ENCODE data around the gene SLIT3. TPM values are rescaled to one million over a fixed set of nuclear protein-coding genes. Genes with fewer than 3 reads are reported as not detected.

The SLIT3 gene
- total and polyA plus RNA-seq, 2 donors = 64.7 to 109 TPM

DNA sequence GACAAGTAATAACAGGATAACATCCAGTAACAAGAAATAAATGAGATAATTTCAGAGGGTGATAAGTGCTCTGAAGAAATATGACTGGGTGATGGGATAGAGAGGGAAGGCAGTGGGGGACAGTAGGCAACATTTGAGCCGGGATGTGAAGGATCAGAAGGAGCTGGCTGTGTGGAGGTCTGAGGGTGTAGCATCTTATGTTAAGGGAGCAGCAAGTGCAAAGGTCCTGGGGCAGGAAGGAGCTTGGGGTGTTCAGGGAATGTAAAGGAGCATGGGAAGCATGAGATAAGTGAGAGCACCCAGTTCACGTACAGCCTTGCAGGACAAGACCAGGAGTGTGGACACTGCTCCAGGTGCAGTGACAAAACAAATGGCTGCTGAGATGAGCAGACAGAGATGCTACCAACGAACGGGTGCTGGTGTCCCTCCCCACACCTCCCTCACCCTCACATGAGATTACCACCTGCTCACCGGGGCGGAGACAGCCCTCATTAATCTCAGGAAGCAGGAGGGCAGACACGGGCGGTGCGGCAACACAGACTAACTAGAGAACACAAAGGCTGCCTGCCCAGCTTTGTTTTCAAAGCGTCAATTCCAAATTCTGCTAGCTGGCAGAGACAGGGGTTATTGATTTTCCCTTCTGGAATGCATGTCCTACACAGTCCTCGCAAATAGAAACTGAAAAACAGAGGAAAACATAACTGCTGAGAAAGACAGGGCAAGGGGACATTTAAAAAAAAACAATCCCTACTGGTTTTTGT is 423.6 kb downstream of the SLIT3 start:
- DNase-seq (ENCODE audit: extremely low spot score) = no peak
- WGBS = 68% methylated on average over 11 of the region's 11 CpGs
- H3K4me3 ChIP-seq (ENCODE audit: low read depth, low read length) = no peak overlapping the region

DNA sequence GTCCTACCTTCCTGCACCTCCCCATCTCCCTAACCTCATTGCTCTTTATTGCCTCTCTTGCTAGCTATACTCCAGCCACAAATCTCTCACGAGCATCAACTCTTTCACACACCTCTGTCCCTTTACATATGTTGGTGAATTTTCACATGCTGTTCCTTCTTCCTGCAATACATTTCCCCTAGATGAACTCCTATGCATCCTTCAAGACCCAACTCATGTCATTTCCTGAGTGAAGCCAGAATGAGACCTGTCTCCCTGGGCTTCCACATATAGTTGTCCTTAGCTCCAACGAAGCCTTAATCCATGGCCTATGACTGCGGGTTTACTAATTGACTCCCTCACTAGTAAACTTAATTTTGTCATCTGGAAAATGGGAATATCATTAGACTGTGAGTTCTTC is 424.5 kb downstream of the SLIT3 start:
- Histone ChIP-seq H3K4me1 (ENCODE audit: insufficient read depth) (no peaks in the 10 kb centered on the region), H3K4me3 (ENCODE audit: low read depth, low read length) (no peak overlapping the region), H3K36me3 (ENCODE audit: insufficient read depth) (no peaks in the 10 kb centered on the region), H3K27ac (ENCODE audit: low read depth) (no peak overlapping the region)
- WGBS = 95% methylated on average over 3 of the region's 3 CpGs
- no peak for DNase-seq (ENCODE audit: extremely low spot score)

More for the DNA sequence above, 423.6 kb downstream of the SLIT3 start:
- Histone ChIP-seq H3K4me1 (ENCODE audit: insufficient read depth) (no peaks in the 10 kb centered on the region), H3K36me3 (ENCODE audit: insufficient read depth) (no peaks in the 10 kb centered on the region), H3K27ac (ENCODE audit: low read depth) (no peak overlapping the region)

DNA sequence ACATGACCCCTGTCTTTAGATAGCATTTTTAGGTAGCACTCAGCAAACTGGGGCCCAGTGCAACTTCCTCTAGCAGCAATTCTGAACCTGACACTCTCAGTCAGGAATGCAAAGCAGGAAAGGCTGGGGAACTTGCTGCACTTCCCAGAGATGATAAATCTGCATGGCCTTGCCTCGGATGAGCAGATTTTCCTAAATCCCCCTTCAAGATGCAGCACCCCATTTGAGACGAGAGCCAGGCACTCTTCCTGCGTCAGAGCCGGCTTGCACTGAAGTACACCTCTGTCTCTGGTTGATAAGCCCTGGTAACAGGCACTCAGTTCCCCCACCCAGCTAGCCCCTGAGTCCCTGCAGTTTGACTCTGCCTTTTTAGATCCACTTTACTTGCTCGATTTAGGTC is 425.1 kb downstream of the SLIT3 start:
- Histone ChIP-seq H3K4me1 (ENCODE audit: insufficient read depth) (no peaks in the 10 kb centered on the region), H3K27ac (ENCODE audit: low read depth) (no peak overlapping the region), H3K4me3 (ENCODE audit: low read depth, low read length) (no peak overlapping the region), H3K36me3 (ENCODE audit: insufficient read depth) (no peaks in the 10 kb centered on the region)
- DNase-seq (ENCODE audit: extremely low spot score) = no peak
- 60% methylated on average over 5 of the region's 5 CpGs for WGBS

DNA sequence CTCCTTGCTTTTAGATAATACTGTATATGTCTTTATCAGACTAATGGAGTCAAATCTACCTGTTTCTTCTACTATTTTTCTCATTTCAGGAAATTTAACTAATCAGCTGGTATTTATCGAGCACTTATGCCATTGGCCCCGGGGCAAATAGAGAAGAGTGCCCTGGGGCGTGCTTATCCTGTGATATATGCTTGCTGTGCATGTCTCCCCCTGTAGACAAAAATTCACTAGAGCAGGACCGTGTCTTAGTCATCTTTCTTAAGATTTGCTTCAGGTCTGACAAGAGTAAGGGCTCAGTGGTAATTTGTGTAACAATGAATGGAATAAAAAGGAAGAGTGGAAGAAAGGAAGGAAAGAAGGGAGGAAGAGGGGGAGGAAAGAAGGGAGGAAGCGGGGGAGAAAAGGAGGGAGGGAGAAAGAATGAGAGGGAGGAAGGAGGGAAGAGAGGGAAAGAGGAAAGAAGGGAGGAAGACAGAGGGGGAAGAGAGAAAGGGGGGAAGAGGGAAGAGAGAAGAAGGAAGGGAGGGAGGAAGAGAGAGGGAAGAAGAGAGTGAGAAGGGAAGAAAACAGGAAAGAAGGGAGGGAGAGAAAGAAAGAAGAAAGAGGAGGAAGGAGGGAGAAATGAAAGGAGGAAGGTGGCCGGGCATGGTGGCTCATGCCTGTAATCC is 426.1 kb downstream of the SLIT3 start:
- no peaks in the 10 kb centered on the region for H3K36me3 ChIP-seq (ENCODE audit: insufficient read depth)
- H3K27ac ChIP-seq (ENCODE audit: low read depth) = no peak overlapping the region
- no peak for DNase-seq (ENCODE audit: extremely low spot score)
- H3K4me3 ChIP-seq (ENCODE audit: low read depth, low read length) = no peak overlapping the region
- 73% methylated on average over 6 of the region's 6 CpGs for WGBS
- no peaks in the 10 kb centered on the region for H3K4me1 ChIP-seq (ENCODE audit: insufficient read depth)

- 58% methylated on average over 3 of the region's 3 CpGs for WGBS
Observed at GRCh38 chr5:168872246-168872645, 428.7 kb downstream of the SLIT3 start.

GRCh38 chr5:168870910-168871309 is 430.0 kb downstream of the SLIT3 start:
- Histone ChIP-seq H3K27ac (ENCODE audit: low read depth) (no peak overlapping the region), H3K36me3 (ENCODE audit: insufficient read depth) (no peaks in the 10 kb centered on the region), H3K4me1 (ENCODE audit: insufficient read depth) (no peaks in the 10 kb centered on the region), H3K4me3 (ENCODE audit: low read depth, low read length) (no peak overlapping the region)
- no peak for DNase-seq (ENCODE audit: extremely low spot score)
- WGBS = 83% methylated on average over 9 of the region's 9 CpGs

More at GRCh38 chr5:168872246-168872645, 428.7 kb downstream of the SLIT3 start:
- Histone ChIP-seq H3K4me3 (ENCODE audit: low read depth, low read length) (no peak overlapping the region), H3K4me1 (ENCODE audit: insufficient read depth) (no peaks in the 10 kb centered on the region), H3K27ac (ENCODE audit: low read depth) (no peak overlapping the region), H3K36me3 (ENCODE audit: insufficient read depth) (no peaks in the 10 kb centered on the region)
- DNase-seq (ENCODE audit: extremely low spot score) = no peak

GRCh38 chr5:168869615-168870227 is 431.2 kb downstream of the SLIT3 start:
- H3K27ac ChIP-seq (ENCODE audit: low read depth) = no peak overlapping the region
- WGBS = 64% methylated on average over 12 of the region's 12 CpGs

GRCh38 chr5:168867241-168867640 is 433.7 kb downstream of the SLIT3 start:
- Histone ChIP-seq H3K4me1 (ENCODE audit: insufficient read depth) (no peaks in the 10 kb centered on the region), H3K4me3 (ENCODE audit: low read depth, low read length) (no peak overlapping the region), H3K27ac (ENCODE audit: low read depth) (no peak overlapping the region), H3K36me3 (ENCODE audit: insufficient read depth) (no peaks in the 10 kb centered on the region)
- DNase-seq (ENCODE audit: extremely low spot score) = no peak
- 90% methylated on average over 4 of the region's 4 CpGs for WGBS

More at GRCh38 chr5:168869615-168870227, 431.2 kb downstream of the SLIT3 start:
- H3K36me3 ChIP-seq (ENCODE audit: insufficient read depth) = no peaks in the 10 kb centered on the region
- no peak overlapping the region for H3K4me3 ChIP-seq (ENCODE audit: low read depth, low read length)
- no peaks in the 10 kb centered on the region for H3K4me1 ChIP-seq (ENCODE audit: insufficient read depth)
- no peak for DNase-seq (ENCODE audit: extremely low spot score)

DNA sequence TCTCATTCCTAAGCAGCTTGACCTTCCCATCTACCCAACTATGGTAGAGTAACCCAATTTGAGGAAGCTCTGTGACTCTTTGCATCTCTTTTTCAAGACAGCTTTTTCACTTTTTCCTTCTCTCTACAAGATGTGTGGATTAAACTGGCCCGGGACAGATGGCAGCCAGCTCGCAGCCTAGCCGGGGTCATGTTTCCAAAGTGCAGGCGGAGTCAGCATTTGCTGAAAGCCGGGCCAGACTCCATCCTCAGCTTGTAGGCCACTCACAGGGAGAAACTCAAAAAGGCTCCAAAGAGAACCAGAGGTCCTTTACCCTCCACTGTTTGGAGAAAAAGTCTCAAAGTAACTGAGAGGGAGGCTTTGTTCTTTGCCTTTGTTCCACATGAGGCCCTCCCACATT is 435.0 kb downstream of the SLIT3 start:
- no peaks in the 10 kb centered on the region for H3K4me1 ChIP-seq (ENCODE audit: insufficient read depth)
- no peak for DNase-seq (ENCODE audit: extremely low spot score)
- no peak overlapping the region for H3K4me3 ChIP-seq (ENCODE audit: low read depth, low read length)
- H3K36me3 ChIP-seq (ENCODE audit: insufficient read depth) = no peaks in the 10 kb centered on the region
- WGBS = 57% methylated on average over 5 of the region's 5 CpGs
- no peak overlapping the region for H3K27ac ChIP-seq (ENCODE audit: low read depth)

DNA sequence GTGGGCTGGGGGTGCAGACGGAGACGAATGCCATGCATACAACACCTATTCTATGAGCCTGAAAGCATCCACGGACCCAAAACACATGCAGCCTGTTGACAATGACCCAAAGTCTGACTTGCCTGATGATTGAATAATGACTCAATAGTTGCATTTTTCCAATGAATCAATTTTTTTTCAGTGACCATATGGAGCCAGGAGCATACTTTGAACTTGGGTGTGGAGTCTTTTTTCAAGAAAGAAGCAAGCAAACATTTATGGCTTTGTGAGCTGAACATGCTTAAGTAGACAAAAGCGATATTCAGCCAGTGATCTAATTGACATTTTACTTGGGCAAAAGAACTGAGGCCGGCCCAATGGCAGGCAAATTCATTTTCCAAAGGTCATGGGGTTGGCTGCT is 437.9 kb downstream of the SLIT3 start:
- no peaks in the 10 kb centered on the region for H3K4me1 ChIP-seq (ENCODE audit: insufficient read depth)
- 92% methylated on average over 5 of the region's 5 CpGs for WGBS
- H3K36me3 ChIP-seq (ENCODE audit: insufficient read depth) = no peaks in the 10 kb centered on the region
- no peak overlapping the region for H3K27ac ChIP-seq (ENCODE audit: low read depth)
- no peak for DNase-seq (ENCODE audit: extremely low spot score)
- no peak overlapping the region for H3K4me3 ChIP-seq (ENCODE audit: low read depth, low read length)

DNA sequence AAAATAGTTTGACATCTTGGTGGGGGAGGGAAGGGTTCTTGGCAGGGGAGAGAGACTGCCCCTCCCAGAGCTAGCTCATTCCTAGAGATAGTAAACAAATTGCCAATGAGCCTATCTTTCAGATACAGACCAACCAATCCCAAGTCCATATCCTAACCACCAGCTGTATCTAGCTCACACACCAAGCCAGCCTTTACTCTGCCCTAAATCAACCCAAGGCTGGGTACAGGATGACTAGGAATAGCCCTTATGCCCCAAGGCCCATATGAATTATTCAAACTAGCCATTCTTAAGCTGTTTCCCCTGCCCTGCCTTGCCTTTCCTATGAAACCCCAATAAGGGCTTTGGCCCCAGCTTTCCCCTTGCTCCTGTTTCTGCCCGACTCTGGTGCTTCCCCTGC is 440.4 kb downstream of the SLIT3 start:
- WGBS = 94% methylated on average over 1 of the region's 1 CpG
- no peak overlapping the region for H3K4me3 ChIP-seq (ENCODE audit: low read depth, low read length)
- DNase-seq (ENCODE audit: extremely low spot score) = no peak
- no peaks in the 10 kb centered on the region for H3K36me3 ChIP-seq (ENCODE audit: insufficient read depth)
- H3K4me1 ChIP-seq (ENCODE audit: insufficient read depth) = no peaks in the 10 kb centered on the region
- no peak overlapping the region for H3K27ac ChIP-seq (ENCODE audit: low read depth)

DNA sequence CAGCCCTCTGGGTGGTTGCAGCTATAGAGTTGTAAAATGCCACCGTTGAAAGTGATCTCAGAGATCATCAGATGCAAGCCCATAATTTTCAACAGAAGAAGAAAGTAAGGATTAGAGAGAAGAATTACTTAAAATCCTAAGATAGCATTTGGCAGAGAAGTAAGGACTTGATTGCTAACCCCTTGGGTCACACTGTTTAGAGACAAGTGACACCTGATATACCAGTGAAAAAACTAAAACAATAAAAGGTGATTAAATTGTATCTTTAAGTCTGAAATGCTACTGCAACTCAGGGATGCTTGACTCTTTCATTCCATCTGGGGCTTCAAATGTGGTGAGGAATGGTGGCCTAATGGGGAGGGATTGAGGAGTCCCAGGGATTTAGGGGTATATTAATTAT is 440.9 kb downstream of the SLIT3 start:
- WGBS = 38% methylated on average over 1 of the region's 1 CpG
- H3K27ac ChIP-seq (ENCODE audit: low read depth) = no peak overlapping the region

DNA sequence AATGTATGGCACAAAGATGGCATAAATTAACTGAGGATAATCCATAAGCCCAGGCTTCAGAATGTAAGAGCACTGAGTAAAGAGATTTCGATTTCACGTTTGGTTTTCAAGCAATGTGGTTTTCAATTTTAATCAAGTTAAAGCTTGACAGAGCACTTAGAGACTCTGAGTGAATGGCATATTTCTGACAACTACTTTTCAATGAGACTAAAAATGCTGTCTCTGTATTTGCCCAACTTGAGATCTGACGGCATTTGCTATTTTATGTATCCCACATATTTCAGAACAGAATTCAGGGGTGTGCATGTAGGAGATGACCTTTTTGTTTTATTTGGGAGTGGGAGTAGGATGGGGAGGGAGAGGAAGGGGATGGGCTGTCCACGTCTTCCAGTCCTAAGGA is 441.5 kb downstream of the SLIT3 start:
- WGBS = 91% methylated on average over 4 of the region's 4 CpGs
- no peaks in the 10 kb centered on the region for H3K4me1 ChIP-seq (ENCODE audit: insufficient read depth)
- H3K36me3 ChIP-seq (ENCODE audit: insufficient read depth) = no peaks in the 10 kb centered on the region
- no peak for DNase-seq (ENCODE audit: extremely low spot score)
- H3K4me3 ChIP-seq (ENCODE audit: low read depth, low read length) = no peak overlapping the region
- H3K27ac ChIP-seq (ENCODE audit: low read depth) = no peak overlapping the region

More for the DNA sequence above, 440.9 kb downstream of the SLIT3 start:
- Histone ChIP-seq H3K4me3 (ENCODE audit: low read depth, low read length) (no peak overlapping the region), H3K4me1 (ENCODE audit: insufficient read depth) (no peaks in the 10 kb centered on the region), H3K36me3 (ENCODE audit: insufficient read depth) (no peaks in the 10 kb centered on the region)
- DNase-seq (ENCODE audit: extremely low spot score) = no peak

DNA sequence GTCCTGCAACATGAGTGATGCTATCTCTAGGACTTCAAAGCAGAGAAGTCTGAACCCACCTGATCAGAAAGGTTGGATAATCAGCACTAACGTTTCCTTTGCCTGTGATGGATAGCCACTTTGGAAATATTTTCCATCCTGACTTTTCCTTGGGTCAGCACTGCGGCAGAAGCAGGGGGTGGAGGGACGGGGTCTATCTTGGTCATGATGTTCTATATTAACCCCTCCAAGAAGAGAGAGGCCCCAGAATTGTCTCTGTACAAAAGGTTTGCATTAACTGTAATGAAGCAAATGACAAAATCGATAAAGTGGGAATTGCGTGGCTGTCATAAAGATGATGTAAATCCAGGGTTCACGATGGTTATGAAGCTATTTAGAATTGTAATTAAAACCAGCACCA is 441.9 kb downstream of the SLIT3 start:
- DNase-seq (ENCODE audit: extremely low spot score) = no peak
- Histone ChIP-seq H3K4me3 (ENCODE audit: low read depth, low read length) (no peak overlapping the region), H3K36me3 (ENCODE audit: insufficient read depth) (no peaks in the 10 kb centered on the region), H3K27ac (ENCODE audit: low read depth) (no peak overlapping the region), H3K4me1 (ENCODE audit: insufficient read depth) (no peaks in the 10 kb centered on the region)
- 85% methylated on average over 6 of the region's 6 CpGs for WGBS

Data from urinary bladder (tissue), 4 donors.